Hematopoietic multipotent progenitor cell treated with erythropoietin and hydrocortisone succinate and interleukin-3 and kit ligand, for 8 days (in vitro differentiated cells): ENCODE data around the gene CPA3.

Experiments
- DNase-seq: peaks from one replicate; pipeline ENCODE4 v3.0.0-alpha.2; 2015

The CPA3 gene

GRCh38 chr3:148861277-148861869 is 3.7 kb upstream of the CPA3 start:
- peak; percentile 79 for DNase-seq

GRCh38 chr3:148863297-148863696 is 1.8 kb upstream of the CPA3 start:
- no peak for DNase-seq

- DNase-seq: peak; percentile 68
Measured at GRCh38 chr3:148863814-148864213, 1.3 kb upstream of the CPA3 start.

- no peak for DNase-seq
Measured at GRCh38 chr3:148866261-148866660, 1.2 kb downstream of the CPA3 start.

- DNase-seq: peak; percentile 8
Measured at GRCh38 chr3:148873270-148873927, 8.3 kb downstream of the CPA3 start.

GRCh38 chr3:148873977-148874376 is 8.9 kb downstream of the CPA3 start:
- DNase-seq: no peak

GRCh38 chr3:148878095-148878494 is 13.0 kb downstream of the CPA3 start:
- DNase-seq: peak; percentile 6

- DNase-seq: no peak
Measured at GRCh38 chr3:148879256-148879655, 14.2 kb downstream of the CPA3 start.

GRCh38 chr3:148880681-148881080 is 15.6 kb downstream of the CPA3 start:
- peak; percentile 69 for DNase-seq

- no peak for DNase-seq
Measured at GRCh38 chr3:148881286-148881685, 16.2 kb downstream of the CPA3 start.

- no peak for DNase-seq
Measured at GRCh38 chr3:148882288-148882687, 17.2 kb downstream of the CPA3 start.

GRCh38 chr3:148883163-148883562 is 18.1 kb downstream of the CPA3 start:
- DNase-seq: no peak

GRCh38 chr3:148884261-148884660 is 19.2 kb downstream of the CPA3 start:
- DNase-seq: no peak

GRCh38 chr3:148889828-148890227 is 24.7 kb downstream of the CPA3 start:
- no peak for DNase-seq

- DNase-seq: no peak
Measured at GRCh38 chr3:148896062-148896461, 31.0 kb downstream of the CPA3 start.

GRCh38 chr3:148901987-148902791 is 37.1 kb downstream of the CPA3 start:
- DNase-seq: no peak

- no peak for DNase-seq
Measured at GRCh38 chr3:148903022-148903442, 37.9 kb downstream of the CPA3 start.

GRCh38 chr3:148903941-148904340 is 38.8 kb downstream of the CPA3 start:
- DNase-seq: no peak

GRCh38 chr3:148906667-148907066 is 41.6 kb downstream of the CPA3 start:
- no peak for DNase-seq

- no peak for DNase-seq
Measured at GRCh38 chr3:148911173-148911572, 46.1 kb downstream of the CPA3 start.

- DNase-seq: no peak
Measured at GRCh38 chr3:148911592-148911991, 46.5 kb downstream of the CPA3 start.

- peak; percentile 23 for DNase-seq
Measured at GRCh38 chr3:148914936-148915690, 50.0 kb downstream of the CPA3 start.

GRCh38 chr3:148916132-148916531 is 51.0 kb downstream of the CPA3 start:
- DNase-seq: no peak
